ENCODE results near the gene PROM2. TPM values are rescaled to one million over a fixed set of nuclear protein-coding genes. Genes with fewer than 3 reads are reported as not detected.

The PROM2 gene
- total and polyA plus RNA-seq, 7 experiments from 2014 or later: 0.24 to 1.2 (median 0.57) TPM; not detected in 2

- ChIA-PET CTCF (no interaction called here), POLR2A (no interaction called here)
- Mint-ChIP-seq H3K27ac (no peak overlapping the region), H3K9me3 (peaks cover 6 to 29% (median 16%) of the 10 kb centered on the region in 11 donors), H3K27me3 (peaks cover 0 to 18% (median 0%) of the 10 kb centered on the region in 5 donors), H3K4me1 (peaks cover 0 to 8% (median 0%) of the 10 kb centered on the region in 7 donors), H3K4me3 (no peak overlapping the region), H3K36me3 (peaks cover 0 to 10% (median 3%) of the 10 kb centered on the region in 5 donors)
- Histone ChIP-seq H3K27me3 (ENCODE audit: control insufficient read depth in 2 of 2, insufficient read depth in 2 of 2, low read length in 2 of 2) (no peaks in the 10 kb centered on the region), H3K27ac (ENCODE audit: low read depth, low read length) (no peak overlapping the region), H3K4me3 (ENCODE audit: low read length) (no peak overlapping the region), H3K9me3 (ENCODE audit: control insufficient read depth in 2 of 3, low read length in 3 of 3) (peaks cover 0 to 21% (median 0%) of the 10 kb centered on the region in 3 experiments), H3K36me3 (ENCODE audit: control insufficient read depth in 2 of 3, insufficient read depth in 3 of 3, low read length in 3 of 3) (no peaks in the 10 kb centered on the region), H3K4me1 (ENCODE audit: control insufficient read depth in 2 of 2, insufficient read depth in 2 of 2, low read length in 2 of 2) (no peaks in the 10 kb centered on the region)
- DNase-seq (no peak), ATAC-seq (no peak)
- intact Hi-C loops (cut with micrococcal nuclease): no loop called here
Measured at GRCh38 chr2:95294579-95295250, 20.5 kb downstream of the PROM2 start.

GRCh38 chr2:95295376-95295775 is 21.1 kb downstream of the PROM2 start:
- Mint-ChIP-seq H3K9me3 (peaks cover 4 to 23% (median 12%) of the 10 kb centered on the region in 11 donors), H3K4me3 (no peak overlapping the region), H3K4me1 (peaks cover 0 to 8% (median 0%) of the 10 kb centered on the region in 7 donors), H3K27me3 (peaks cover 0 to 18% (median 0%) of the 10 kb centered on the region in 5 donors), H3K27ac (no peak overlapping the region), H3K36me3 (peaks cover 0 to 4% (median 3%) of the 10 kb centered on the region in 5 donors)
- Histone ChIP-seq H3K27me3 (ENCODE audit: control insufficient read depth in 2 of 2, insufficient read depth in 2 of 2, low read length in 2 of 2) (no peaks in the 10 kb centered on the region), H3K27ac (ENCODE audit: low read depth, low read length) (no peak overlapping the region), H3K9me3 (ENCODE audit: control insufficient read depth in 2 of 3, low read length in 3 of 3) (peaks cover 0 to 16% (median 0%) of the 10 kb centered on the region in 3 experiments), H3K4me3 (ENCODE audit: low read length) (no peak overlapping the region), H3K36me3 (ENCODE audit: control insufficient read depth in 2 of 3, insufficient read depth in 3 of 3, low read length in 3 of 3) (no peaks in the 10 kb centered on the region), H3K4me1 (ENCODE audit: control insufficient read depth in 2 of 2, insufficient read depth in 2 of 2, low read length in 2 of 2) (no peaks in the 10 kb centered on the region)
- ATAC-seq (no peak), DNase-seq (no peak)
- ChIA-PET POLR2A (no interaction called here), CTCF (no interaction called here)
- intact Hi-C loops (cut with micrococcal nuclease): no loop called here

GRCh38 chr2:95296011-95296410 is 21.8 kb downstream of the PROM2 start:
- CTCF ChIA-PET: no interaction called here
- H3K27ac Mint-ChIP-seq: no peak overlapping the region
- H3K4me1 Mint-ChIP-seq: peaks cover 0 to 8% (median 0%) of the 10 kb centered on the region in 7 donors
- peaks cover 0 to 3% (median 0%) of the 10 kb centered on the region in 5 donors for H3K36me3 Mint-ChIP-seq
- Histone ChIP-seq H3K36me3 (ENCODE audit: control insufficient read depth in 2 of 3, insufficient read depth in 3 of 3, low read length in 3 of 3) (no peaks in the 10 kb centered on the region), H3K4me1 (ENCODE audit: control insufficient read depth in 2 of 2, insufficient read depth in 2 of 2, low read length in 2 of 2) (no peaks in the 10 kb centered on the region), H3K27ac (ENCODE audit: low read depth, low read length) (no peak overlapping the region), H3K4me3 (ENCODE audit: low read length) (no peak overlapping the region), H3K9me3 (ENCODE audit: control insufficient read depth in 2 of 3, low read length in 3 of 3) (peaks cover 0 to 12% (median 0%) of the 10 kb centered on the region in 3 experiments), H3K27me3 (ENCODE audit: control insufficient read depth in 2 of 2, insufficient read depth in 2 of 2, low read length in 2 of 2) (no peaks in the 10 kb centered on the region)
- H3K27me3 Mint-ChIP-seq: peaks cover 0 to 18% (median 0%) of the 10 kb centered on the region in 5 donors
- H3K4me3 Mint-ChIP-seq: no peak overlapping the region
- DNase-seq (no peak), ATAC-seq (no peak)
- peaks cover 1 to 16% (median 6%) of the 10 kb centered on the region in 11 donors for H3K9me3 Mint-ChIP-seq
- intact Hi-C loops (cut with micrococcal nuclease): no loop called here
- POLR2A ChIA-PET: no interaction called here

- Histone ChIP-seq H3K36me3 (ENCODE audit: control insufficient read depth in 2 of 3, insufficient read depth in 3 of 3, low read length in 3 of 3) (no peaks in the 10 kb centered on the region), H3K27ac (ENCODE audit: low read depth, low read length) (no peak within 1 kb of the TSS), H3K27me3 (ENCODE audit: control insufficient read depth in 2 of 2, insufficient read depth in 2 of 2, low read length in 2 of 2) (no peaks in the 10 kb centered on the region), H3K9me3 (ENCODE audit: control insufficient read depth in 2 of 3, low read length in 3 of 3) (peaks cover 0 to 5% (median 0%) of the 10 kb centered on the region in 3 experiments), H3K4me1 (ENCODE audit: control insufficient read depth in 2 of 2, insufficient read depth in 2 of 2, low read length in 2 of 2) (no peaks in the 10 kb centered on the region), H3K4me3 (ENCODE audit: low read length) (no peak within 1 kb of the TSS)
- peaks cover 0 to 18% (median 0%) of the 10 kb centered on the region in 5 donors for H3K27me3 Mint-ChIP-seq
- no peaks in the 10 kb centered on the region for H3K36me3 Mint-ChIP-seq
- intact Hi-C loops (cut with micrococcal nuclease): no loop called here
- CTCF ChIA-PET: no interaction called here
- H3K9me3 Mint-ChIP-seq: peaks cover 0 to 7% (median 1%) of the 10 kb centered on the region in 11 donors
- no peak for DNase-seq
- POLR2A ChIA-PET: no interaction called here
- no peak for ATAC-seq
- peaks cover 0 to 8% (median 0%) of the 10 kb centered on the region in 7 donors for H3K4me1 Mint-ChIP-seq
- peak within 1 kb of the TSS in 1 of 10 donors; percentile 48 for H3K4me3 Mint-ChIP-seq
- no peak within 1 kb of the TSS for H3K27ac Mint-ChIP-seq
Measured at GRCh38 chr2:95296880-95297487, 22.7 kb downstream of the PROM2 start, which contains the start of gene KCNIP3. KCNIP3 (plus strand) TSS chr2:95297347; CDS start chr2:95297439, 92 bp downstream.

- ChIA-PET POLR2A (no interaction called here), CTCF (no interaction called here)
- Histone ChIP-seq H3K4me3 (ENCODE audit: low read length) (no peak overlapping the region), H3K9me3 (ENCODE audit: control insufficient read depth in 2 of 3, low read length in 3 of 3) (peaks cover 0 to 2% (median 0%) of the 10 kb centered on the region in 3 experiments), H3K27ac (ENCODE audit: low read depth, low read length) (no peak overlapping the region), H3K36me3 (ENCODE audit: control insufficient read depth in 2 of 3, insufficient read depth in 3 of 3, low read length in 3 of 3) (no peaks in the 10 kb centered on the region), H3K4me1 (ENCODE audit: control insufficient read depth in 2 of 2, insufficient read depth in 2 of 2, low read length in 2 of 2) (no peaks in the 10 kb centered on the region), H3K27me3 (ENCODE audit: control insufficient read depth in 2 of 2, insufficient read depth in 2 of 2, low read length in 2 of 2) (no peaks in the 10 kb centered on the region)
- ATAC-seq (no peak), DNase-seq (no peak)
- Mint-ChIP-seq H3K4me1 (peaks cover 0 to 8% (median 0%) of the 10 kb centered on the region in 7 donors), H3K27ac (no peak overlapping the region), H3K27me3 (peaks cover 0 to 18% (median 0%) of the 10 kb centered on the region in 5 donors), H3K4me3 (peak overlapping the region in 1 of 10 donors; percentile 48), H3K36me3 (no peaks in the 10 kb centered on the region), H3K9me3 (no peaks in the 10 kb centered on the region)
- intact Hi-C loops (cut with micrococcal nuclease): no loop called here
Measured at GRCh38 chr2:95297639-95298395, 23.6 kb downstream of the PROM2 start.

- intact Hi-C loops (cut with micrococcal nuclease): no loop called here
- Mint-ChIP-seq H3K36me3 (no peaks in the 10 kb centered on the region), H3K27ac (no peak overlapping the region), H3K4me1 (peaks cover 0 to 8% (median 0%) of the 10 kb centered on the region in 7 donors), H3K9me3 (no peaks in the 10 kb centered on the region), H3K4me3 (no peak overlapping the region), H3K27me3 (peaks cover 0 to 18% (median 0%) of the 10 kb centered on the region in 5 donors)
- POLR2A ChIA-PET: no interaction called here
- Histone ChIP-seq H3K9me3 (ENCODE audit: control insufficient read depth in 2 of 3, low read length in 3 of 3) (no peaks in the 10 kb centered on the region), H3K27ac (ENCODE audit: low read depth, low read length) (no peak overlapping the region), H3K36me3 (ENCODE audit: control insufficient read depth in 2 of 3, insufficient read depth in 3 of 3, low read length in 3 of 3) (no peaks in the 10 kb centered on the region), H3K4me1 (ENCODE audit: control insufficient read depth in 2 of 2, insufficient read depth in 2 of 2, low read length in 2 of 2) (no peaks in the 10 kb centered on the region), H3K27me3 (ENCODE audit: control insufficient read depth in 2 of 2, insufficient read depth in 2 of 2, low read length in 2 of 2) (no peaks in the 10 kb centered on the region), H3K4me3 (ENCODE audit: low read length) (no peak overlapping the region)
- CTCF ChIA-PET: no interaction called here
- ATAC-seq (no peak), DNase-seq (no peak)
Measured at GRCh38 chr2:95298486-95299111, 24.4 kb downstream of the PROM2 start.

Measured in naive thymus-derived CD4-positive, alpha-beta T cell (primary cell).